Transverse colon (tissue), 3 donors: ENCODE results near the gene MARCOL.
A peak's percentile ranks its signal among the peaks of the same experiment; 100 is the strongest.

Experiments
- CTCF ChIP-seq, 5 experiments: fragments of 200-600 bp in 3 of 5; fragments of 450-650 bp in 2 of 5; sonication (generic) in 3 of 5; IDR thresholded peaks; 1 replicate in 2 of 5; 2 replicates in 3 of 5; pipeline ENCODE4 v1.5.1; 2016 to 2017; ENCODE audit warnings: antibody characterized with exemption in 5 of 5, inconsistent platforms in 3 of 5, mild to moderate bottlenecking in 2 of 5, moderate library complexity in 1 of 5
- POLR2A ChIP-seq: fragments of 450-650 bp; IDR thresholded peaks from one replicate; pipeline ENCODE4 v1.6.1; 2016; ENCODE audit warnings: antibody characterized with exemption, mild to moderate bottlenecking, moderate library complexity

- TF ChIP-seq CTCF (IDR thresholded peaks at IDR 0.05): peak; percentile 30 to 47 (median 32)
- TF ChIP-seq POLR2A: no peak
Observed at GRCh38 chr5:148290271-148291195, 52.2 kb downstream of the MARCOL start.
